Breast epithelium (tissue), 3 donors: ENCODE results near the gene CDC14B.

Experiments used
- POLR2A ChIP-seq: fragments of 450-650 bp; IDR thresholded peaks from one replicate; pipeline ENCODE4 v1.6.1; 2016; ENCODE audit warnings: antibody characterized with exemption, mild to moderate bottlenecking, moderate library complexity
- POLR2AphosphoS5 ChIP-seq, 3 donors: sonication (generic); formaldehyde crosslinking; IDR thresholded peaks; one replicate each; pipeline ENCODE4 v1.6.1; 2017; ENCODE audit warnings: antibody characterized with exemption in 3 of 3
- TF ChIP-seq, protein P1 (sequence below), 3 donors: fragments of 450-650 bp; IDR thresholded peaks; one replicate each; pipeline ENCODE4 v1.5.1; 2016 to 2017; ENCODE audit warnings: antibody characterized with exemption in 3 of 3, mild to moderate bottlenecking in 3 of 3, moderate library complexity in 3 of 3

DNA sequence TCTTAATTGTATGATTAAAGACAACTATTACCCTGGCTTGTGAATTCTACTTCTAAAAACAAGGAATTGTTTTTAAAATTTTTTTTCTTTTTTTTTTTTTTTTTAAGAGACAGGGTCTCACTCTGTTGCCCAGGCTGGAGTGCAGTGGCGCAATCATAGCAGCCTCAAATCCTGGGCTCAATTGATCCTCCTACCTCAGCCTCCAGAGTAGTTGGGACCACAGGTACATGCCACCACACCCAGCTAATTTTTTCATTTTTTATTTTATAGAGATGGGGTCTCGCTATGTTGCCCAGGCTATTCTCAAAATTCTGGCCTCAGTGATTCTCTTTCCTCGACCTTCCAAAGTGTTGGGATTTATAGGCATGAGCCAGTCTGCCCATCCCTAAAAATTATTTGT, 107.4 kb downstream of the CDC14B start:
- TF ChIP-seq, protein P1, sequence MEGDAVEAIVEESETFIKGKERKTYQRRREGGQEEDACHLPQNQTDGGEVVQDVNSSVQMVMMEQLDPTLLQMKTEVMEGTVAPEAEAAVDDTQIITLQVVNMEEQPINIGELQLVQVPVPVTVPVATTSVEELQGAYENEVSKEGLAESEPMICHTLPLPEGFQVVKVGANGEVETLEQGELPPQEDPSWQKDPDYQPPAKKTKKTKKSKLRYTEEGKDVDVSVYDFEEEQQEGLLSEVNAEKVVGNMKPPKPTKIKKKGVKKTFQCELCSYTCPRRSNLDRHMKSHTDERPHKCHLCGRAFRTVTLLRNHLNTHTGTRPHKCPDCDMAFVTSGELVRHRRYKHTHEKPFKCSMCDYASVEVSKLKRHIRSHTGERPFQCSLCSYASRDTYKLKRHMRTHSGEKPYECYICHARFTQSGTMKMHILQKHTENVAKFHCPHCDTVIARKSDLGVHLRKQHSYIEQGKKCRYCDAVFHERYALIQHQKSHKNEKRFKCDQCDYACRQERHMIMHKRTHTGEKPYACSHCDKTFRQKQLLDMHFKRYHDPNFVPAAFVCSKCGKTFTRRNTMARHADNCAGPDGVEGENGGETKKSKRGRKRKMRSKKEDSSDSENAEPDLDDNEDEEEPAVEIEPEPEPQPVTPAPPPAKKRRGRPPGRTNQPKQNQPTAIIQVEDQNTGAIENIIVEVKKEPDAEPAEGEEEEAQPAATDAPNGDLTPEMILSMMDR (IDR thresholded peaks at IDR 0.05) = no peak
- TF ChIP-seq POLR2A (no peak), POLR2AphosphoS5 (IDR thresholded peaks at IDR 0.05) (no peak)
